Measurements from ENCODE around the gene TGFBR3L. TPM values are rescaled to one million over a fixed set of nuclear protein-coding genes. Genes with fewer than 3 reads are reported as not detected.

Gene TGFBR3L
- total and polyA plus RNA-seq, 10 of the 15 experiments (the other 5 are each of a cell fraction or from before 2014, with no cell fraction given), result 0.20 to 0.23 TPM; not detected in 8

DNA sequence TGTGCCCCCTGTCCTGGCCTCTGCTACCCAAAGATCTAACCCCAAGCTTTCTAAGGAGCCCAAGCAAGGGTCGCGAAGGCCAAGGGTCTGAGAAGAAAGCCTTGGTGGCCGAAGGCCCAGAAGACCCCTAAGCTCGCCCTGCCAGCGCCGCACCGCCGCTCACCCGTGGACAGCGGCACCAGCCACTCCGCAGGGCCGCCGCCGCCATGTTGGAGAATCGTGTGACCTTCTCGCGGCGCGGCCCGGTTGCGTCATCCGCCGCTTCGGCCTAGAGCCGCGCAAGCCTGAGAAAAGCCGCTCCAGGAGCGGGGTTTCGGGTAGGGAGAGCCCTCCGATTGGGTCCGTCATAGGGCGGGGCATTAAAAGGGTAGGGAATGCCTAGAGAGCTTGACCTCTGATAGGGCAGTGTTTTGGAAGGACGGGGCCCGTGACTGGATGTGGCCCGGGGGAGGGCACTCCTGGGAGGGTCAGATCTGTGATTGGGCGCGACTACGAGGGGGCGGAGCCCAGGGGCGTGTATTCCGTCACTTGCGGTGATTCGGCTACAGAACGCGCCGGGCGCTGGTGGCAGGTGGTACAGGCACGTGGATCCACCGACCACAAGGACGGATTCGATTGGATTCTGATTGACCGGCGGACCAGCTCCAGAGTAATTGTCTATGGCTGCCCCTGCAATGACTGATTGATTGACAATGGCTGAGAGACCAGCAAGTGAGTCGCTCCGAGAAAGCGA lies 29.0 kb downstream of the TGFBR3L start, which contains the start of gene TIMM44 (continued):
- TF ChIP-seq, protein P1, sequence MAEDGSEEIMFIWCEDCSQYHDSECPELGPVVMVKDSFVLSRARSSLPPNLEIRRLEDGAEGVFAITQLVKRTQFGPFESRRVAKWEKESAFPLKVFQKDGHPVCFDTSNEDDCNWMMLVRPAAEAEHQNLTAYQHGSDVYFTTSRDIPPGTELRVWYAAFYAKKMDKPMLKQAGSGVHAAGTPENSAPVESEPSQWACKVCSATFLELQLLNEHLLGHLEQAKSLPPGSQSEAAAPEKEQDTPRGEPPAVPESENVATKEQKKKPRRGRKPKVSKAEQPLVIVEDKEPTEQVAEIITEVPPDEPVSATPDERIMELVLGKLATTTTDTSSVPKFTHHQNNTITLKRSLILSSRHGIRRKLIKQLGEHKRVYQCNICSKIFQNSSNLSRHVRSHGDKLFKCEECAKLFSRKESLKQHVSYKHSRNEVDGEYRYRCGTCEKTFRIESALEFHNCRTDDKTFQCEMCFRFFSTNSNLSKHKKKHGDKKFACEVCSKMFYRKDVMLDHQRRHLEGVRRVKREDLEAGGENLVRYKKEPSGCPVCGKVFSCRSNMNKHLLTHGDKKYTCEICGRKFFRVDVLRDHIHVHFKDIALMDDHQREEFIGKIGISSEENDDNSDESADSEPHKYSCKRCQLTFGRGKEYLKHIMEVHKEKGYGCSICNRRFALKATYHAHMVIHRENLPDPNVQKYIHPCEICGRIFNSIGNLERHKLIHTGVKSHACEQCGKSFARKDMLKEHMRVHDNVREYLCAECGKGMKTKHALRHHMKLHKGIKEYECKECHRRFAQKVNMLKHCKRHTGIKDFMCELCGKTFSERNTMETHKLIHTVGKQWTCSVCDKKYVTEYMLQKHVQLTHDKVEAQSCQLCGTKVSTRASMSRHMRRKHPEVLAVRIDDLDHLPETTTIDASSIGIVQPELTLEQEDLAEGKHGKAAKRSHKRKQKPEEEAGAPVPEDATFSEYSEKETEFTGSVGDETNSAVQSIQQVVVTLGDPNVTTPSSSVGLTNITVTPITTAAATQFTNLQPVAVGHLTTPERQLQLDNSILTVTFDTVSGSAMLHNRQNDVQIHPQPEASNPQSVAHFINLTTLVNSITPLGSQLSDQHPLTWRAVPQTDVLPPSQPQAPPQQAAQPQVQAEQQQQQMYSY (CRISPR knock-in tag; IDR thresholded peaks at IDR 0.05), result no peak
- TF ChIP-seq IKZF2 (IDR thresholded peaks at IDR 0.05), result no peak; a peak in 1 of 4 replicates
- TF ChIP-seq TCF12 (IDR thresholded peaks at IDR 0.05; ENCODE audit: low read depth, low read length), result peak; percentile 75
- TF ChIP-seq ZZZ3 (IDR thresholded peaks at IDR 0.05; ENCODE audit: control insufficient read depth, insufficient read length, low read depth), result no peak
- peak; percentile 83; the same call in 1 of the 2 replicates for TF ChIP-seq PML (IDR thresholded peaks at IDR 0.05; ENCODE audit: low read length)
- peak; percentile 75 for TF ChIP-seq RUNX3 (IDR thresholded peaks at IDR 0.05; ENCODE audit: low read length)
- peak; percentile 9 for TF ChIP-seq RELA (IDR thresholded peaks at IDR 0.05; ENCODE audit: borderline replicate concordance, partially characterized antibody)
- TF ChIP-seq, protein P2, sequence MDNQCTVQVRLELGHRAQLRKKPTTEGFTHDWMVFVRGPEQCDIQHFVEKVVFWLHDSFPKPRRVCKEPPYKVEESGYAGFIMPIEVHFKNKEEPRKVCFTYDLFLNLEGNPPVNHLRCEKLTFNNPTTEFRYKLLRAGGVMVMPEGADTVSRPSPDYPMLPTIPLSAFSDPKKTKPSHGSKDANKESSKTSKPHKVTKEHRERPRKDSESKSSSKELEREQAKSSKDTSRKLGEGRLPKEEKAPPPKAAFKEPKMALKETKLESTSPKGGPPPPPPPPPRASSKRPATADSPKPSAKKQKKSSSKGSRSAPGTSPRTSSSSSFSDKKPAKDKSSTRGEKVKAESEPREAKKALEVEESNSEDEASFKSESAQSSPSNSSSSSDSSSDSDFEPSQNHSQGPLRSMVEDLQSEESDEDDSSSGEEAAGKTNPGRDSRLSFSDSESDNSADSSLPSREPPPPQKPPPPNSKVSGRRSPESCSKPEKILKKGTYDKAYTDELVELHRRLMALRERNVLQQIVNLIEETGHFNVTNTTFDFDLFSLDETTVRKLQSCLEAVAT (IDR thresholded peaks at IDR 0.05), result no peak
- peak; percentile 25; the same call in 1 of the 2 replicates for TF ChIP-seq BCL11A (IDR thresholded peaks at IDR 0.05; ENCODE audit: low read depth, low read length)
- peak; percentile 96 for TF ChIP-seq POLR2AphosphoS5 (IDR thresholded peaks at IDR 0.05; ENCODE audit: low read length)
- TF ChIP-seq SRF (IDR thresholded peaks at IDR 0.05; ENCODE audit: low read depth in 2 of 2, low read length in 2 of 2), result 0 out of 4 replicates have a peak, but pooled peaks of 1 of the 2 experiments have one; percentile 46
- no peak for TF ChIP-seq POU2F2 (IDR thresholded peaks at IDR 0.05; ENCODE audit: borderline replicate concordance, low read depth, low read length)
- no peak for TF ChIP-seq BRCA1 (IDR thresholded peaks at IDR 0.05; ENCODE audit: low read depth, low read length)
- no peak for TF ChIP-seq ETV6 (conservative IDR thresholded peaks at IDR 0.05 in 1 of 2, IDR thresholded peaks at IDR 0.05 in 1 of 2; ENCODE audit: borderline replicate concordance in 1 of 2, low read depth in 1 of 2)
- TF ChIP-seq ZNF217 (IDR thresholded peaks at IDR 0.05), result no peak
- no peak for TF ChIP-seq HDAC2 (IDR thresholded peaks at IDR 0.05)
- TF ChIP-seq, protein P3, sequence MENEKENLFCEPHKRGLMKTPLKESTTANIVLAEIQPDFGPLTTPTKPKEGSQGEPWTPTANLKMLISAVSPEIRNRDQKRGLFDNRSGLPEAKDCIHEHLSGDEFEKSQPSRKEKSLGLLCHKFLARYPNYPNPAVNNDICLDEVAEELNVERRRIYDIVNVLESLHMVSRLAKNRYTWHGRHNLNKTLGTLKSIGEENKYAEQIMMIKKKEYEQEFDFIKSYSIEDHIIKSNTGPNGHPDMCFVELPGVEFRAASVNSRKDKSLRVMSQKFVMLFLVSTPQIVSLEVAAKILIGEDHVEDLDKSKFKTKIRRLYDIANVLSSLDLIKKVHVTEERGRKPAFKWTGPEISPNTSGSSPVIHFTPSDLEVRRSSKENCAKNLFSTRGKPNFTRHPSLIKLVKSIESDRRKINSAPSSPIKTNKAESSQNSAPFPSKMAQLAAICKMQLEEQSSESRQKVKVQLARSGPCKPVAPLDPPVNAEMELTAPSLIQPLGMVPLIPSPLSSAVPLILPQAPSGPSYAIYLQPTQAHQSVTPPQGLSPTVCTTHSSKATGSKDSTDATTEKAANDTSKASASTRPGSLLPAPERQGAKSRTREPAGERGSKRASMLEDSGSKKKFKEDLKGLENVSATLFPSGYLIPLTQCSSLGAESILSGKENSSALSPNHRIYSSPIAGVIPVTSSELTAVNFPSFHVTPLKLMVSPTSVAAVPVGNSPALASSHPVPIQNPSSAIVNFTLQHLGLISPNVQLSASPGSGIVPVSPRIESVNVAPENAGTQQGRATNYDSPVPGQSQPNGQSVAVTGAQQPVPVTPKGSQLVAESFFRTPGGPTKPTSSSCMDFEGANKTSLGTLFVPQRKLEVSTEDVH (IDR thresholded peaks at IDR 0.05; ENCODE audit: low read depth, partially characterized antibody), result no peak
- peak; percentile 49 for TF ChIP-seq MYC (IDR thresholded peaks at IDR 0.05; ENCODE audit: insufficient read depth, insufficient read length, insufficient replicate concordance, low read length, severe bottlenecking)
- peak; percentile 78 for TF ChIP-seq NR2F1 (conservative IDR thresholded peaks at IDR 0.05)
- peak; percentile 91; the same call in 1 of the 2 replicates for TF ChIP-seq POLR2AphosphoS2 (IDR thresholded peaks at IDR 0.05; ENCODE audit: low read depth, low read length)

Measured in GM12878 (cell line).